Gastroesophageal sphincter (tissue), 4 donors: ENCODE results near the gene BRD7. TPM values are rescaled to one million over a fixed set of nuclear protein-coding genes. Genes with fewer than 3 reads are reported as not detected.

Source experiments
- ATAC-seq: fragments of 150-250 bp; one replicate; pipeline ENCODE4 v1.9.1; 2016; ENCODE audit warnings: mild to moderate bottlenecking, moderate library complexity
- H3K27ac ChIP-seq, 4 donors: fragments of 200-600 bp; sonication (generic) in 3 of 4; 1 replicate in 3 of 4; 2 replicates in 1 of 4; pipeline ENCODE4 v1.5.1; 2016 to 2019
- H3K27me3 ChIP-seq: fragments of 200-600 bp; sonication (generic); one replicate; pipeline ENCODE4 v1.5.1; 2019
- H3K36me3 ChIP-seq, 2 donors: fragments of 200-600 bp; sonication (generic); one replicate each; pipeline ENCODE4 v1.5.1; 2019; ENCODE audit warnings: control low read depth in 1 of 2
- H3K4me1 ChIP-seq, 3 donors: fragments of 200-600 bp; sonication (generic); 1 replicate in 2 of 3; 2 replicates in 1 of 3; pipeline ENCODE4 v1.5.1; 2016 to 2019; ENCODE audit warnings: control low read depth in 2 of 3
- H3K4me3 ChIP-seq, 2 donors: fragments of 200-600 bp; sonication (generic); one replicate each; pipeline ENCODE4 v1.5.1; 2019; ENCODE audit warnings: mild to moderate bottlenecking in 1 of 2, moderate library complexity in 1 of 2
- H3K9me3 ChIP-seq, 3 donors: fragments of 200-600 bp; sonication (generic); one replicate each; pipeline ENCODE4 v1.5.1; 2017 to 2019; ENCODE audit warnings: control low read depth in 2 of 3
- EP300 ChIP-seq: sonication (generic); formaldehyde crosslinking; IDR thresholded peaks from one replicate; pipeline ENCODE4 v1.6.1; 2017; ENCODE audit warnings: antibody characterized with exemption, mild to moderate bottlenecking
- POLR2A ChIP-seq, 2 donors: fragments of 450-650 bp; IDR thresholded peaks; one replicate each; pipeline ENCODE4 v1.6.1; 2017; ENCODE audit warnings: antibody characterized with exemption in 2 of 2, mild to moderate bottlenecking in 2 of 2, moderate library complexity in 1 of 2
- POLR2AphosphoS5 ChIP-seq: sonication (generic); formaldehyde crosslinking; IDR thresholded peaks from one replicate; pipeline ENCODE4 v1.6.1; 2017; ENCODE audit warnings: antibody characterized with exemption
- WGBS, 2 donors: methylation state at CpG; one replicate each; pipeline ENCODE4 v1.1.5; 2018; ENCODE audit warnings: low coverage in 1 of 2; 5-methylcytosine and 5-hydroxymethylcytosine counted together
- total RNA-seq, 4 donors: library from RNA; depleted of rRNA; stranded (reverse); fragments of >200 nt; gene quantifications; one replicate each; pipeline ENCODE4 v1.1.0, GENCODE V29; 2016
- TF ChIP-seq, protein P1 (sequence below), 4 experiments: fragments of 200-600 bp in 2 of 4; fragments of 450-650 bp in 2 of 4; sonication (generic) in 1 of 4; IDR thresholded peaks; one replicate each; pipeline ENCODE4 v1.5.1; 2017 to 2019; ENCODE audit warnings: antibody characterized with exemption in 4 of 4, mild to moderate bottlenecking in 2 of 4, moderate library complexity in 2 of 4

BRD7 gene
- total RNA-seq, 4 donors from 2014 or later, result 59.1 to 84.0 (median 70.5) TPM

DNA sequence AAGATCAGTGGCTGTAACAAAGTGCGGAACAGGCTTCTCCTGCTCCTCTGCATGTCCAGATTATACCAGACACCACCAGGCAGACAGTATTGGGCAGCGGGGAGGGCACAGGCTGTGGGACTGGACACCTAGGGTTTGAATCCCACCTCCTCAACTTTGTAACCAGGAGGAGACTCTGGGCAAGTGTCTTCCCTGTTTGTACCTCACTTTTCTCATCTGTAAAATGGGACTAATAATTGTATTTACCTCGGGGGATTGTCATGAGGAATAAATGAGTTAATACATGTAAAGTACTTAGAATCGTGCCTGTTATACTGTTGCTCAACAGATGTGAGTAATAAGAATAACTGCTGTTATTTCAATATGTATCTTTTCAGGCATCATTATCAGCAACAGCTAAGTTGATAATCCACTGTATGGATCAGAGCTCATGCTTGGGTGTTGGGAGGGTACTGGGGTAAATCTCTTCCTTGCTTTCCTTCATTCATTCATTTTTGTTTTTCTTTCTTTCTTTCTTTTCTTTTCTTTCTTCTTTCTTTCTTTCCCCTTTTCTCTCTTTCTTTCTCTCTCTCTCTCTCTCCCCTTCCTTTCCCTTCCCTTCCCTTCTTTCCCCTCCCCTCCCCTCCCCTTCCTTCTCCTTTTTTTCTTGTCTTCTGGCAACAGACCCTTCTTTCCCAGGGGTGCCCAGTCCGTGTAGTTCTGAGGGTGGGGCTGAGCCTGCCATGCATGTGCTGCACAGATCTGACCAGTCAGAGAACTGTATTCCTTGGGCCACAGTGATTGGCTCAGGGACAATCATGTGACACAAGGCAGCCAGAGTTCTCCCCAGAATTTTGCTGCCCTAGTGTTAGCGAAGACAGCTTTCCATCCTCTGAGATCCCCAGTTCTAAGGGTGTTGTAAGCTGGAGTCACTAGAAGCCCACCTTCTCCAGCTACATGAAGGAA is 25.3 kb upstream of the BRD7 start:
- 72 to 86% methylated on average over 2 to 5 of the region's 6 CpGs for WGBS, 2 donors
- no peaks in the 10 kb centered on the region for H3K36me3 ChIP-seq
- ATAC-seq, result no peak
- no peaks in the 10 kb centered on the region for H3K9me3 ChIP-seq
- no peaks in the 10 kb centered on the region for H3K4me1 ChIP-seq
- no peaks in the 10 kb centered on the region for H3K27me3 ChIP-seq
- no peak overlapping the region for H3K27ac ChIP-seq
- TF ChIP-seq, protein P1, sequence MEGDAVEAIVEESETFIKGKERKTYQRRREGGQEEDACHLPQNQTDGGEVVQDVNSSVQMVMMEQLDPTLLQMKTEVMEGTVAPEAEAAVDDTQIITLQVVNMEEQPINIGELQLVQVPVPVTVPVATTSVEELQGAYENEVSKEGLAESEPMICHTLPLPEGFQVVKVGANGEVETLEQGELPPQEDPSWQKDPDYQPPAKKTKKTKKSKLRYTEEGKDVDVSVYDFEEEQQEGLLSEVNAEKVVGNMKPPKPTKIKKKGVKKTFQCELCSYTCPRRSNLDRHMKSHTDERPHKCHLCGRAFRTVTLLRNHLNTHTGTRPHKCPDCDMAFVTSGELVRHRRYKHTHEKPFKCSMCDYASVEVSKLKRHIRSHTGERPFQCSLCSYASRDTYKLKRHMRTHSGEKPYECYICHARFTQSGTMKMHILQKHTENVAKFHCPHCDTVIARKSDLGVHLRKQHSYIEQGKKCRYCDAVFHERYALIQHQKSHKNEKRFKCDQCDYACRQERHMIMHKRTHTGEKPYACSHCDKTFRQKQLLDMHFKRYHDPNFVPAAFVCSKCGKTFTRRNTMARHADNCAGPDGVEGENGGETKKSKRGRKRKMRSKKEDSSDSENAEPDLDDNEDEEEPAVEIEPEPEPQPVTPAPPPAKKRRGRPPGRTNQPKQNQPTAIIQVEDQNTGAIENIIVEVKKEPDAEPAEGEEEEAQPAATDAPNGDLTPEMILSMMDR (IDR thresholded peaks at IDR 0.05), result no peak
- TF ChIP-seq POLR2A (IDR thresholded peaks at IDR 0.05) (no peak), EP300 (no peak), POLR2AphosphoS5 (no peak)
- H3K4me3 ChIP-seq, result no peak overlapping the region

DNA sequence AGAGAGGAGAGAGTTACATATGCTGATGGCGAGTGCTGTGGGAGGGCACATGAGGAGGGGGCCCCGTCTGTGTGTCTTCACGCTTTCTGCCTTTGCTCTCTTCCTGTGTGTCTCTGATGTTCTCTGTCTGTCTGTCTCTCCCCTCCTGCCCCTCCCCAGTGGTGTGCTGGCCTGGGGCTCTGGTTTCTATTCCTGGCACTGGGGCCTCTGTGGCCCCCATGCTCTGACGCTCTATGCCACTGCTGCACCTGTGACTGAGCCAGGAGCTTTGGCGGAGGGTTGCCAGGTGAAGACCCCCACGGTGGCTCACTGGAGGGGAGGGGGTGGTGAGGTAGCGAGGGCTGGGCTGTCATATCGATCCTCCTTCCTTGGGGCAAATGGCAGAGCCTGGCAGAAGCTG is 24.6 kb upstream of the BRD7 start:
- TF ChIP-seq POLR2AphosphoS5, result no peak
- TF ChIP-seq, protein P1 (IDR thresholded peaks at IDR 0.05), result no peak
- no peak for TF ChIP-seq EP300
- no peak for TF ChIP-seq POLR2A (IDR thresholded peaks at IDR 0.05)
- Histone ChIP-seq H3K36me3 (no peaks in the 10 kb centered on the region), H3K4me1 (no peaks in the 10 kb centered on the region), H3K27me3 (no peaks in the 10 kb centered on the region), H3K27ac (no peak overlapping the region), H3K4me3 (no peak overlapping the region), H3K9me3 (no peaks in the 10 kb centered on the region)
- ATAC-seq, result no peak
- WGBS, 2 donors, result 49% methylated on average over 2 of the region's 8 CpGs; no CpG with 5 or more reads in 1 of the 2 donors

DNA sequence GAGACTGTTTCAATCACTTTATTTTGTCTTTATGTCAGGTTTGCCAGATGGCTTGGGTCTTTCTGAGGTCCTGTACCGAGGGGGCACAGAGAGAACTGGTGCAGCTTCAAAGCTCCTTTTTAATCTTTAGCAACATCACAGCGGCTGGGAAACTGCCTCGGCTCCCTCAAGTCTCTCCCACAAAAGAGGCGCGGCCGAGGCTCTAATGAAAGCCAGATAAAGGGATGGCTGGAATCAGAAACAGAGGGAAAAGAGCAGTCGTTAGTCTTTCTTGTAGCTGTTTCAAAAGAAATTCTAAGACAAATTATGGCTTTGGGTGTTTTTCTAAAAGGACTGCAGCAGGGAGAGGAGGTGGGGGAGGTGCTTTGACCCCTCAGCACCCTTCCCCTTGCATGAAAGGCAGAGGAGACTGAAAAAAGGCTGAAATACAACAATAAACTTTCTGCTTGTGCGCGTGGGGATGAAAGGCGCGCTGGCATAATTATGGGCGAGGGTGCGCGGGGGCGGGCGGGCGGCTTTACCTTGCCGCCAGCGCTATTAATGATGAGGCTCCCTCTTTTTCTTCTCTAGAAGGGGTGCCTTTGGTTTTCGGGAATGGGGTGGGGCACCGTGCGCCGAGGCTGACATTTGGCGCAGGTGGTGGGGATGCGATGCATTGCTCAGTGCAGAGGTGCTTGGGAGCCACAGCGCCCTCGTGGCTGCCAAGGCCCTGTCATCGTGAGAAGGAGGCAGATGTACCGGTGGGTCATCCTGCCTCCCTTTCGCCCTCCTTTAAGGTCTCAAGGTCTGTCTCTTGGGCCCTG is 22.3 kb upstream of the BRD7 start:
- no peak for ATAC-seq
- Histone ChIP-seq H3K27ac (no peak overlapping the region), H3K4me1 (no peaks in the 10 kb centered on the region), H3K4me3 (no peak overlapping the region), H3K27me3 (peaks cover 3% of the 10 kb centered on the region), H3K36me3 (no peaks in the 10 kb centered on the region), H3K9me3 (no peaks in the 10 kb centered on the region)
- 83 to 84% methylated on average over 6 to 15 of the region's 30 CpGs for WGBS, 2 donors
- TF ChIP-seq, protein P1 (IDR thresholded peaks at IDR 0.05), result no peak
- TF ChIP-seq POLR2AphosphoS5 (no peak), EP300 (no peak), POLR2A (IDR thresholded peaks at IDR 0.05) (no peak)

DNA sequence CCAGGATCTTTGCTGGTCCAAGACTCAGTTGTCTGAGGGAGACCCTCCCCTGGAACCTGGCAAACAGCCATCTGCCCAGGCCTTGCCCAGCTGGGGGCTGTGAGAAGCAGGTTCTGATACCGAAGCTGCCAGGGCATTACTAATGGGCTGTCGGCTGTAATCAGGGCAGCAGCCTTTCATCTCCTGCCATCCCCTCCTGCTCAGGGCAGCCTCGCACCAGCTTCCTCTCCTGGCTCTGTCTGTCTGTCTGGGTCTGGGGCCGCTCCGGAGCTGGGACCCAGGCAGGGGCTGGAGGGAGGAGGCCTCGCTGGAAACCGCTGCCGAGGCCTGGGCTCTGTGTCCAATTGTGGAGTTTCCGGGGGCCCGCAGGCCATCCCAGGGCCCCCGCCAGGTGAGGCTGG is 21.6 kb upstream of the BRD7 start:
- WGBS, 2 donors, result 100% methylated on average over 2 of the region's 11 CpGs; no CpG with 5 or more reads in 1 of the 2 donors

More for the DNA sequence above, 21.6 kb upstream of the BRD7 start:
- Histone ChIP-seq H3K27me3 (peaks cover 3% of the 10 kb centered on the region), H3K9me3 (no peaks in the 10 kb centered on the region), H3K4me3 (no peak overlapping the region), H3K36me3 (no peaks in the 10 kb centered on the region), H3K4me1 (no peaks in the 10 kb centered on the region), H3K27ac (no peak overlapping the region)
- TF ChIP-seq EP300 (no peak), POLR2A (IDR thresholded peaks at IDR 0.05) (no peak), POLR2AphosphoS5 (no peak)
- TF ChIP-seq, protein P1 (IDR thresholded peaks at IDR 0.05), result no peak
- no peak for ATAC-seq
